ENCODE results near the gene ZNF410. TPM values are rescaled to one million over a fixed set of nuclear protein-coding genes. Genes with fewer than 3 reads are reported as not detected.

ZNF410 gene
- total RNA-seq, 1 donor from 2014 or later, result 64.7 TPM

GRCh38 chr14:73949752-73950734 lies 63.4 kb downstream of the ZNF410 start, which contains the start of the genes COQ6 and FAM161B:
COQ6 (plus strand) TSS chr14:73950302; CDS start chr14:73950333, 31 bp downstream.
FAM161B (minus strand) TSS chr14:73950094; CDS start chr14:73950026, 68 bp downstream.
- ATAC-seq (ENCODE audit: low read depth) (peak; percentile 92), DNase-seq (peak; percentile 84)
- TF ChIP-seq, protein P1, sequence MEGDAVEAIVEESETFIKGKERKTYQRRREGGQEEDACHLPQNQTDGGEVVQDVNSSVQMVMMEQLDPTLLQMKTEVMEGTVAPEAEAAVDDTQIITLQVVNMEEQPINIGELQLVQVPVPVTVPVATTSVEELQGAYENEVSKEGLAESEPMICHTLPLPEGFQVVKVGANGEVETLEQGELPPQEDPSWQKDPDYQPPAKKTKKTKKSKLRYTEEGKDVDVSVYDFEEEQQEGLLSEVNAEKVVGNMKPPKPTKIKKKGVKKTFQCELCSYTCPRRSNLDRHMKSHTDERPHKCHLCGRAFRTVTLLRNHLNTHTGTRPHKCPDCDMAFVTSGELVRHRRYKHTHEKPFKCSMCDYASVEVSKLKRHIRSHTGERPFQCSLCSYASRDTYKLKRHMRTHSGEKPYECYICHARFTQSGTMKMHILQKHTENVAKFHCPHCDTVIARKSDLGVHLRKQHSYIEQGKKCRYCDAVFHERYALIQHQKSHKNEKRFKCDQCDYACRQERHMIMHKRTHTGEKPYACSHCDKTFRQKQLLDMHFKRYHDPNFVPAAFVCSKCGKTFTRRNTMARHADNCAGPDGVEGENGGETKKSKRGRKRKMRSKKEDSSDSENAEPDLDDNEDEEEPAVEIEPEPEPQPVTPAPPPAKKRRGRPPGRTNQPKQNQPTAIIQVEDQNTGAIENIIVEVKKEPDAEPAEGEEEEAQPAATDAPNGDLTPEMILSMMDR (IDR thresholded peaks at IDR 0.05), result no peak
- Mint-ChIP-seq H3K27me3 (no peaks in the 10 kb centered on the region), H3K27ac (peak within 1 kb of the TSS; percentile 91), H3K4me3 (peak within 1 kb of the TSS; percentile 99), H3K36me3 (ENCODE audit: low read depth) (peaks cover 25% of the 10 kb centered on the region), H3K9me3 (no peaks in the 10 kb centered on the region), H3K4me1 (peaks cover 17% of the 10 kb centered on the region)
- ChIA-PET CTCF (no interaction called here), POLR2A (interaction anchor here (0.5 to 1.2 kb wide), 7 partner anchors 9 to 358 kb away, joined by 3 to 13 read pairs (median 4); partner anchors contain the start of genes ACOT4, PTGR2 and ZNF410)
- intact Hi-C loops (cut with micrococcal nuclease), result loop anchor here (1.0 to 5.0 kb wide), 5 partner anchors 64 to 223 kb away; partner anchors contain the start of genes ALDH6A1, BBOF1, ENTPD5 and LIN52

GRCh38 chr14:73953731-73954130 lies 67.1 kb downstream of the ZNF410 start:
- no peak overlapping the region for H3K4me3 Mint-ChIP-seq
- ChIA-PET CTCF (no interaction called here), POLR2A (no interaction called here)
- H3K27me3 Mint-ChIP-seq, result no peaks in the 10 kb centered on the region
- no peak for DNase-seq
- ATAC-seq (ENCODE audit: low read depth), result no peak
- H3K9me3 Mint-ChIP-seq, result no peaks in the 10 kb centered on the region
- peaks cover 53% of the 10 kb centered on the region for H3K36me3 Mint-ChIP-seq (ENCODE audit: low read depth)
- intact Hi-C loops (cut with micrococcal nuclease), result loop anchor here (5.0 kb wide), 1 partner anchor 226 kb away; no protein-coding TSS in a partner anchor
- TF ChIP-seq, protein P1 (IDR thresholded peaks at IDR 0.05), result no peak
- H3K4me1 Mint-ChIP-seq, result peaks cover 17% of the 10 kb centered on the region
- H3K27ac Mint-ChIP-seq, result no peak overlapping the region

- Mint-ChIP-seq H3K27ac (no peak overlapping the region), H3K27me3 (no peaks in the 10 kb centered on the region), H3K36me3 (ENCODE audit: low read depth) (peaks cover 66% of the 10 kb centered on the region), H3K4me3 (no peak overlapping the region), H3K9me3 (no peaks in the 10 kb centered on the region), H3K4me1 (peaks cover 7% of the 10 kb centered on the region)
- DNase-seq (no peak), ATAC-seq (ENCODE audit: low read depth) (no peak)
- TF ChIP-seq, protein P1 (IDR thresholded peaks at IDR 0.05), result no peak
- ChIA-PET CTCF (no interaction called here), POLR2A (interaction anchor here (0.6 kb wide), 1 partner anchor 44 kb away, joined by 5 read pairs; no protein-coding TSS in a partner anchor)
- intact Hi-C loops (cut with micrococcal nuclease), result no loop called here
These were observed 69.0 kb downstream of the ZNF410 start for GRCh38 chr14:73955674-73956073.

- Mint-ChIP-seq H3K9me3 (no peaks in the 10 kb centered on the region), H3K27ac (no peak overlapping the region), H3K36me3 (ENCODE audit: low read depth) (peaks cover 85% of the 10 kb centered on the region), H3K4me3 (no peak overlapping the region), H3K27me3 (no peaks in the 10 kb centered on the region), H3K4me1 (no peaks in the 10 kb centered on the region)
- DNase-seq (no peak), ATAC-seq (ENCODE audit: low read depth) (no peak)
- TF ChIP-seq, protein P1 (IDR thresholded peaks at IDR 0.05), result no peak
- POLR2A ChIA-PET, result interaction anchor here (2.2 kb wide), 1 partner anchor 9 kb away, joined by 4 read pairs; the partner anchor contains the start of genes COQ6 and FAM161B
- intact Hi-C loops (cut with micrococcal nuclease), result no loop called here
- CTCF ChIA-PET, result no interaction called here
These were observed 71.9 kb downstream of the ZNF410 start for GRCh38 chr14:73958591-73958990.

DNA sequence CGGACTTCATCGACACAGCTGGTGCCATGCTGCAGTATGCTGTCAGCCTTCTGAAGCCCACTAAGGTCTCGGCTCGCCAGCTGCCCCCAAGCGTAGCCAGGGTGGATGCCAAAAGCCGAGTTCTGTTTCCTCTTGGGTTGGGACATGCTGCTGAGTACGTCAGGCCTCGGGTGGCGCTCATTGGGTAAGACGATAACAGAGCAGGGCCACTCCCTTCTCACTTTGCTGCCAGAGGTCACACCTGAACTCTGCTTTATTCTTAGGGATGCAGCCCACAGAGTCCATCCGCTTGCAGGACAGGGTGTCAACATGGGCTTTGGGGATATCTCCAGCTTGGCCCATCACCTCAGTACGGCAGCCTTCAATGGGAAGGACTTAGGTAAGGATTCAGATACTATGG lies 74.5 kb downstream of the ZNF410 start:
- Mint-ChIP-seq H3K36me3 (ENCODE audit: low read depth) (peaks cover 80% of the 10 kb centered on the region), H3K4me1 (no peaks in the 10 kb centered on the region), H3K27me3 (no peaks in the 10 kb centered on the region), H3K27ac (no peak overlapping the region), H3K4me3 (no peak overlapping the region), H3K9me3 (no peaks in the 10 kb centered on the region)
- CTCF ChIA-PET, result interaction anchor here (1.3 kb wide), 1 partner anchor 25 kb away, joined by 3 read pairs; no protein-coding TSS in a partner anchor
- intact Hi-C loops (cut with micrococcal nuclease), result no loop called here
- POLR2A ChIA-PET, result interaction anchor here (0.6 kb wide), 1 partner anchor 47 kb away, joined by 5 read pairs; no protein-coding TSS in a partner anchor
- ATAC-seq (ENCODE audit: low read depth) (no peak), DNase-seq (no peak)
- TF ChIP-seq, protein P1 (IDR thresholded peaks at IDR 0.05), result no peak

All from activated B cell treated with CpG ODN at 0.5 μM for 24 hours (primary cell).